Neural progenitor cell (in vitro differentiated cells): Measurements from ENCODE around the gene AGXT.

Experiments
- EZH2 ChIP-seq: fragments of 200-600 bp; sonication (generic); IDR thresholded peaks from 2 replicates; pipeline ENCODE4 v1.6.1; 2017; ENCODE audit warnings: antibody characterized with exemption, mild to moderate bottlenecking, moderate library complexity
- TF ChIP-seq, protein P1 (sequence below): fragments of 200-600 bp; sonication (generic); IDR thresholded peaks from 2 replicates; pipeline ENCODE4 v1.5.1; 2017; ENCODE audit warnings: antibody characterized with exemption, mild to moderate bottlenecking

DNA sequence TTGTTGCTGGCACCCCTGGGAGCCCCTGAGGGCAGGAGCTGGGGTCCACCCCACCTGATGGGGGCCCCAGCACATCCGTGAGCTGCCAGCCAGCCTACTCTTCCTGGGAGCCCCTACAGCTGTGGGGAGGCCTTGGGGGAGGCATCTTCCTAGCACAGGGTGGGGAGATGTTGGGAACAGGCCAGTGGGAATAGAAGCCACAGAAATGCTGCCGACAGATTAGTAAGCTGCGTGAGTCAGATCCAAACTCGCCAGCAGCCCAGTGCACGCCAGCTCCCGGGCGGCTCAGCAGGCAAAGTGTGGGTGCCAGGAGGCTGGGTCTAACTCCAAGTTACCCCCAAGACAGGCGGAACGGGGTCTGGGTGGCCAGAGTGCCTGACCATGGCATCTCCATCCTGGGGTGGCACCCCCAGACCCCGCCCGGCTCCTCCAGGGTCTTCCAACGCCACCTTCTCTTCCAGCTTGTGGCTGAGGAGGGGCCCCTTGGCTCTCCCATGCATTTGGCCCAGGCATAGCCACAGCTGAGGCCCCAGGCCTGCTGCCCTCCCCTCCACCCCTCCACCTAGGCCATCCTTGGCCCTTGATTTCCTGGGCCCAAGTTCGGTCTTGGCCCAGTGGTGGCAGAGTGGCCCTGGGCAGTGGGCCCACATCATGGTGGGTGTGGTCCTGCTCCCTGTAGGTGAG lies 52.8 kb downstream of the AGXT start:
- TF ChIP-seq, protein P1, sequence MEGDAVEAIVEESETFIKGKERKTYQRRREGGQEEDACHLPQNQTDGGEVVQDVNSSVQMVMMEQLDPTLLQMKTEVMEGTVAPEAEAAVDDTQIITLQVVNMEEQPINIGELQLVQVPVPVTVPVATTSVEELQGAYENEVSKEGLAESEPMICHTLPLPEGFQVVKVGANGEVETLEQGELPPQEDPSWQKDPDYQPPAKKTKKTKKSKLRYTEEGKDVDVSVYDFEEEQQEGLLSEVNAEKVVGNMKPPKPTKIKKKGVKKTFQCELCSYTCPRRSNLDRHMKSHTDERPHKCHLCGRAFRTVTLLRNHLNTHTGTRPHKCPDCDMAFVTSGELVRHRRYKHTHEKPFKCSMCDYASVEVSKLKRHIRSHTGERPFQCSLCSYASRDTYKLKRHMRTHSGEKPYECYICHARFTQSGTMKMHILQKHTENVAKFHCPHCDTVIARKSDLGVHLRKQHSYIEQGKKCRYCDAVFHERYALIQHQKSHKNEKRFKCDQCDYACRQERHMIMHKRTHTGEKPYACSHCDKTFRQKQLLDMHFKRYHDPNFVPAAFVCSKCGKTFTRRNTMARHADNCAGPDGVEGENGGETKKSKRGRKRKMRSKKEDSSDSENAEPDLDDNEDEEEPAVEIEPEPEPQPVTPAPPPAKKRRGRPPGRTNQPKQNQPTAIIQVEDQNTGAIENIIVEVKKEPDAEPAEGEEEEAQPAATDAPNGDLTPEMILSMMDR = no peak
- TF ChIP-seq EZH2 = no peak
